ENCODE data around the gene DNAAF9.

GRCh38 chr20:3430376-3431069 lies 23.1 kb upstream of the DNAAF9 start:
- TF ChIP-seq CTCF (conservative IDR thresholded peaks at IDR 0.05; ENCODE audit: low read length) = no peak
- no peak for TF ChIP-seq EZH2phosphoT487 (IDR thresholded peaks at IDR 0.05; ENCODE audit: borderline replicate concordance, low read depth, low read length)
